Testis (tissue), 2 donors: ENCODE results near the gene ZNF462.

Source experiments
- POLR2A ChIP-seq: fragments of 450-650 bp; IDR thresholded peaks from one replicate; pipeline ENCODE4 v1.6.1; 2017; ENCODE audit warnings: antibody characterized with exemption, mild to moderate bottlenecking, moderate library complexity
- TF ChIP-seq, protein P1 (sequence below), 3 experiments: fragments of 450-650 bp in 2 of 3; fragments of 200-600 bp in 1 of 3; sonication (generic) in 1 of 3; IDR thresholded peaks; one replicate each; pipeline ENCODE4 v1.5.1; 2016 to 2019; ENCODE audit warnings: antibody characterized with exemption in 3 of 3, mild to moderate bottlenecking in 2 of 3, moderate library complexity in 1 of 3

DNA sequence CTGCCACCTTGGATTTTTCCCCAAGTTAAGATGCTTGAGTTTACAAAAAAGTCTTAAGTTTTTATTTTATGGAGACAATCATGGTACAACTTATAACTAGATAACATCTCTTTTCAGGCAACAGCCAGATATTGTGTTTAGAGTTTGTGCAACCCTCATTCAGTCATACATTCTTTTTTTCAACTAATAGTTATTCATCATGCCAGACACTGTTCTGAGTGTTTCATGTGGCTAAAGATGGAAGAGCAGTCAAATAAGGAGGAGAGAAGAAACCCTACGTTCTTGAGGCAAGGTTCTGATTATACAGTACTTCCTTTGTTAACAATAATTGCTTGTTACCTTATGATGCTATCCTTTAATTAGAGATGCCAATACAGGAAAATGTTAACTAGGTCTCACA lies 42.1 kb upstream of the ZNF462 start:
- TF ChIP-seq, protein P1, sequence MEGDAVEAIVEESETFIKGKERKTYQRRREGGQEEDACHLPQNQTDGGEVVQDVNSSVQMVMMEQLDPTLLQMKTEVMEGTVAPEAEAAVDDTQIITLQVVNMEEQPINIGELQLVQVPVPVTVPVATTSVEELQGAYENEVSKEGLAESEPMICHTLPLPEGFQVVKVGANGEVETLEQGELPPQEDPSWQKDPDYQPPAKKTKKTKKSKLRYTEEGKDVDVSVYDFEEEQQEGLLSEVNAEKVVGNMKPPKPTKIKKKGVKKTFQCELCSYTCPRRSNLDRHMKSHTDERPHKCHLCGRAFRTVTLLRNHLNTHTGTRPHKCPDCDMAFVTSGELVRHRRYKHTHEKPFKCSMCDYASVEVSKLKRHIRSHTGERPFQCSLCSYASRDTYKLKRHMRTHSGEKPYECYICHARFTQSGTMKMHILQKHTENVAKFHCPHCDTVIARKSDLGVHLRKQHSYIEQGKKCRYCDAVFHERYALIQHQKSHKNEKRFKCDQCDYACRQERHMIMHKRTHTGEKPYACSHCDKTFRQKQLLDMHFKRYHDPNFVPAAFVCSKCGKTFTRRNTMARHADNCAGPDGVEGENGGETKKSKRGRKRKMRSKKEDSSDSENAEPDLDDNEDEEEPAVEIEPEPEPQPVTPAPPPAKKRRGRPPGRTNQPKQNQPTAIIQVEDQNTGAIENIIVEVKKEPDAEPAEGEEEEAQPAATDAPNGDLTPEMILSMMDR (IDR thresholded peaks at IDR 0.05) = no peak
- TF ChIP-seq POLR2A = no peak
